Measurements from ENCODE around the gene PELI2.

The PELI2 gene

GRCh38 chr14:56261046-56261445 lies 142.8 kb downstream of the PELI2 start:
- TF ChIP-seq CTCF (IDR thresholded peaks at IDR 0.05; ENCODE audit: control insufficient read depth, extremely low read depth, insufficient read depth) = no peak
- DNase-seq (ENCODE audit: low read depth) = no peak
- H3K4me3 ChIP-seq (ENCODE audit: low read depth, low read length) = no peak overlapping the region

GRCh38 chr14:56262530-56262929 lies 144.3 kb downstream of the PELI2 start:
- no peak for TF ChIP-seq CTCF (IDR thresholded peaks at IDR 0.05; ENCODE audit: control insufficient read depth, extremely low read depth, insufficient read depth)
- H3K4me3 ChIP-seq (ENCODE audit: low read depth, low read length) = no peak overlapping the region
- no peak for DNase-seq (ENCODE audit: low read depth)

- no peak for DNase-seq (ENCODE audit: low read depth)
- no peak overlapping the region for H3K4me3 ChIP-seq (ENCODE audit: low read depth, low read length)
- no peak for TF ChIP-seq CTCF (IDR thresholded peaks at IDR 0.05; ENCODE audit: control insufficient read depth, extremely low read depth, insufficient read depth)
Measured at GRCh38 chr14:56268039-56268438, 149.8 kb downstream of the PELI2 start.

DNA sequence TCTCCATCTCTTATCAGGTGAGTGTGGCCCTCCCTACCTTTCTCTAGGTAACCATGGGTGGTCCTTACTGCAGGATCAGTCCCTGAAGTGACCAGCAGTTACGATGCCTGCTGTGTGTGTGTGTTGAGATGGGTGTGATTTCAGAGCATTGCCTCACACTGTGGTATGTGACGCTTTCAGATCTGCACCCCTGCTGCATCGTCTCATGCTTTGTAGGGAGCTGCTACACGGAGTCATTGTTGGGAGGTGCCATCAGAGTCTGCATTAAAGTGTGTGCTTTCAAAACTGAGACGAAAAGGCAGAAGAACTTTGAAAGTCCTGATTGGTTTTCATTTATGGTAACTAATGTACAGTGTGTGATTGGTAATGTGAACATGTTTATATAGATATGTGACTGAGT lies 150.5 kb downstream of the PELI2 start:
- no peak for TF ChIP-seq CTCF (IDR thresholded peaks at IDR 0.05; ENCODE audit: control insufficient read depth, extremely low read depth, insufficient read depth)
- no peak for DNase-seq (ENCODE audit: low read depth)
- H3K4me3 ChIP-seq (ENCODE audit: low read depth, low read length) = no peak overlapping the region

DNA sequence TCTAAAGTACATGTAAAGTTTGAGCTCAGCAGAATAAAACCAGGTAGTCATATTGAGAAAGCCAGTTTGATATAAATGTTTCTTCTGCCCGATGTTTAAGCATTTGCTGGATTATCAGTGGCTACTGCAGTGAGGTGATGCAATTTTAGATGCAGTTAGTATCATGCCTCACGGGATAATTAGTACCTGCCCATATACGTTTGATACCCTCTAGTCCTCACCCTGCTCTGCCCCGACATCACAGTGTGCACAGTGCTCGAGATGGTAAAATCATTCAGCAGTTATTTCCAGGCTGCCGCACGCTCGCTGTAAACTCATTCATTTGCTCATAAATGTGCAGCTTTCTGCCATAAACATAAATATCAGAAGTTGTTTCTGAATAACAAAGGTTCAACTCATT lies 152.7 kb downstream of the PELI2 start:
- no peak for DNase-seq (ENCODE audit: low read depth)
- no peak for TF ChIP-seq CTCF (IDR thresholded peaks at IDR 0.05; ENCODE audit: control insufficient read depth, extremely low read depth, insufficient read depth)
- no peak overlapping the region for H3K4me3 ChIP-seq (ENCODE audit: low read depth, low read length)

DNA sequence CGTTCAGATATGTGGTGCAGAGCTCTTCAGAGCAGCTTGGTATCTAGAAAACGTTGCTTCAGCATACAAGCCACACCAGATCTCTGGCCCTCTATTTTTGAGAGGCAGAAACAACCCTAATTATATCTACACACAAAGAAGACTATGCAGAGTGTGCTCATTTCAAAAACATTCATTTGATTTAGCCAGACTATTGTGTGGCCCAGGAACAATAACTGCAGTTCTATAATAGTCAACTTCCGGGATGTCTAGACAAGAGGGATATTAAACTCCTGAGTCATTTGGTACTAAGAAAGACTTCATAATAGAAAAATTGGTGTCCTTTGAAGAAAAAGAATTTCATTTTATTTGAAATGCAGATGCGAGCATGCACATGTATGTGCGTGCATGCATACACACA lies 153.8 kb downstream of the PELI2 start:
- no peak overlapping the region for H3K4me3 ChIP-seq (ENCODE audit: low read depth, low read length)
- no peak for DNase-seq (ENCODE audit: low read depth)
- TF ChIP-seq CTCF (IDR thresholded peaks at IDR 0.05; ENCODE audit: control insufficient read depth, extremely low read depth, insufficient read depth) = no peak

DNA sequence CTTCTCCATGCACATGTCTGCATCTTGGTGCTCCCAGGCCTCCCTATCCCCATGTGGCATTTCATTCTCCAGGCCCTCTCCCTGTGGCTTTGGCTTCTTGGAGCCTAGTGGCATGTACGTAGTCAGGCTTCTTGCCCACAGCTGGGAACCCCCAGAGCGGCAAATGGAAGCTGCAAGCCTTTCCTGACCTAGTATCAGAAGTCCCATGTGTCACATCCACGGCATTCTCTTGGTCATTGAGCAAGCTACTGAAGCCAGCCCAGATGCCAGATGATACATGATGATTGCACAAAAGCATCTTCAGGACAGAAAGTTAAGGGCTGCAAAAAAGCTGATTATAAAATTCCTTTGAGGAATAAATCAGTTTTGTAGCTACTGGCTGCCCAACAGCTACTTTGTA lies 154.9 kb downstream of the PELI2 start:
- no peak for TF ChIP-seq CTCF (IDR thresholded peaks at IDR 0.05; ENCODE audit: control insufficient read depth, extremely low read depth, insufficient read depth)
- no peak overlapping the region for H3K4me3 ChIP-seq (ENCODE audit: low read depth, low read length)

More for the DNA sequence above, 154.9 kb downstream of the PELI2 start:
- no peak for DNase-seq (ENCODE audit: low read depth)
